Lower lobe of right lung (tissue), 2 donors: ENCODE data around the gene OSBPL9. TPM values are rescaled to one million over a fixed set of nuclear protein-coding genes. Genes with fewer than 3 reads are reported as not detected.

ENCODE experiments used
- ATAC-seq, 2 donors: fragments of 200-7000 bp; cut with Tn5 transposase; one replicate each; pipeline ENCODE4 v1.9.1; 2020 to 2022; ENCODE audit warnings: mild to moderate bottlenecking in 2 of 2, moderate library complexity in 2 of 2
- DNase-seq: peaks from one replicate; pipeline ENCODE4 v3.0.0-alpha.2; 2020
- H3K27ac ChIP-seq: fragments of 200-600 bp; one replicate; pipeline ENCODE4 v1.8.0; 2022
- H3K27me3 ChIP-seq: fragments of 200-600 bp; one replicate; pipeline ENCODE4 v1.8.0; 2022; ENCODE audit warnings: low read depth
- H3K36me3 ChIP-seq: fragments of 200-600 bp; one replicate; pipeline ENCODE4 v1.8.0; 2022; ENCODE audit warnings: mild to moderate bottlenecking
- H3K4me1 ChIP-seq: fragments of 200-600 bp; one replicate; pipeline ENCODE4 v1.8.0; 2022
- H3K4me3 ChIP-seq: fragments of 200-600 bp; one replicate; pipeline ENCODE4 v1.8.0; 2022; ENCODE audit warnings: mild to moderate bottlenecking
- H3K9me3 ChIP-seq: fragments of 200-600 bp; one replicate; pipeline ENCODE4 v1.8.0; 2022
- CTCF ChIP-seq: fragments of 200-600 bp; IDR thresholded peaks from one replicate; pipeline ENCODE4 v1.8.0; 2022; ENCODE audit warnings: antibody characterized with exemption, mild to moderate bottlenecking
- intact Hi-C: fragments of 100-400 bp; cut with DNase I; formaldehyde crosslinking; loops from one replicate; pipeline ENCODE4 v1.11.0; 2022
- total RNA-seq: library from RNA; stranded (reverse); fragmentation: NEBNext Ultra II Directional; extraction: Animal tissue kit (Norgen Biotek cat#: 25700); gene quantifications from one replicate; pipeline ENCODE4 v1.2.1, GENCODE V29; 2021
- donor health status: DM: no; HTN: yes; CAD: no; lungs with severe emphysema.

OSBPL9 gene
- total RNA-seq, 1 donor from 2014 or later, result 65.4 TPM

DNA sequence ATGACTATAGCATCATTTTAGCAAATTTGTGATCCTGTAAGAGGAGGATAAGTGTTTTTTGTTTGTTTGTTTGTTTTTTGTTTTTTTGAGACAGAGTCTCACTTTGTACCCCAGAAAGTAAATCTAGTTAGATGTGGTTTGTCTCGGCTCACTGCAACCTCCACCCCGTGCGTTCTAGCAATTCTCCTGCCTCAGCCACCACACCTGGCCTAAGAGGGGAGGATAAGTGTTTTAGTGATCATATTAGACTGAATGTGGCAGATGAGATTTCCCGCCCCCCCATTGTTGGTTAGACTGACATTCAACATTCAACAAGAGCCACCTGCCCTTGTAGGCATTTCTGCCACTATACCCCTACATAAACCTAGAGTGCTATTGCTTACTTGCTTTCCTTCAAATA is 98.5 kb downstream of the OSBPL9 start:
- ATAC-seq (no peak), DNase-seq (no peak)
- H3K4me3 ChIP-seq, result no peak overlapping the region
- H3K4me1 ChIP-seq, result no peaks in the 10 kb centered on the region
- no peak overlapping the region for H3K27ac ChIP-seq
- no peaks in the 10 kb centered on the region for H3K9me3 ChIP-seq
- H3K27me3 ChIP-seq, result no peaks in the 10 kb centered on the region
- H3K36me3 ChIP-seq, result no peaks in the 10 kb centered on the region
- intact Hi-C loops, result no loop called here
- no peak for TF ChIP-seq CTCF

GRCh38 chr1:51716746-51717145 is 99.9 kb downstream of the OSBPL9 start:
- no peak for DNase-seq
- no peaks in the 10 kb centered on the region for H3K27me3 ChIP-seq
- TF ChIP-seq CTCF, result no peak
- H3K4me1 ChIP-seq, result no peaks in the 10 kb centered on the region
- H3K4me3 ChIP-seq, result no peak overlapping the region
- intact Hi-C loops, result no loop called here
- no peaks in the 10 kb centered on the region for H3K36me3 ChIP-seq
- H3K27ac ChIP-seq, result no peak overlapping the region
- ATAC-seq, result no peak
- H3K9me3 ChIP-seq, result no peaks in the 10 kb centered on the region

- H3K27me3 ChIP-seq, result no peaks in the 10 kb centered on the region
- no peak for TF ChIP-seq CTCF
Observed at GRCh38 chr1:51717842-51718241, 101.0 kb downstream of the OSBPL9 start.

GRCh38 chr1:51719146-51719545 is 102.3 kb downstream of the OSBPL9 start:
- H3K9me3 ChIP-seq, result no peaks in the 10 kb centered on the region
- no peak for TF ChIP-seq CTCF
- no peaks in the 10 kb centered on the region for H3K27me3 ChIP-seq
- intact Hi-C loops, result no loop called here
- H3K4me3 ChIP-seq, result no peak overlapping the region
- no peaks in the 10 kb centered on the region for H3K4me1 ChIP-seq
- DNase-seq (no peak), ATAC-seq (no peak)
- no peaks in the 10 kb centered on the region for H3K36me3 ChIP-seq
- H3K27ac ChIP-seq, result no peak overlapping the region

More at GRCh38 chr1:51717842-51718241, 101.0 kb downstream of the OSBPL9 start:
- Histone ChIP-seq H3K36me3 (no peaks in the 10 kb centered on the region), H3K9me3 (no peaks in the 10 kb centered on the region), H3K4me3 (no peak overlapping the region), H3K4me1 (no peaks in the 10 kb centered on the region), H3K27ac (no peak overlapping the region)
- no peak for ATAC-seq
- intact Hi-C loops, result no loop called here
- no peak for DNase-seq

GRCh38 chr1:51724797-51725196 is 107.9 kb downstream of the OSBPL9 start:
- intact Hi-C loops, result no loop called here
- DNase-seq, result no peak
- H3K4me1 ChIP-seq, result peaks cover 9% of the 10 kb centered on the region
- TF ChIP-seq CTCF, result no peak
- H3K27ac ChIP-seq, result no peak overlapping the region
- no peaks in the 10 kb centered on the region for H3K9me3 ChIP-seq
- no peaks in the 10 kb centered on the region for H3K27me3 ChIP-seq
- H3K36me3 ChIP-seq, result no peaks in the 10 kb centered on the region
- H3K4me3 ChIP-seq, result no peak overlapping the region
- no peak for ATAC-seq

DNA sequence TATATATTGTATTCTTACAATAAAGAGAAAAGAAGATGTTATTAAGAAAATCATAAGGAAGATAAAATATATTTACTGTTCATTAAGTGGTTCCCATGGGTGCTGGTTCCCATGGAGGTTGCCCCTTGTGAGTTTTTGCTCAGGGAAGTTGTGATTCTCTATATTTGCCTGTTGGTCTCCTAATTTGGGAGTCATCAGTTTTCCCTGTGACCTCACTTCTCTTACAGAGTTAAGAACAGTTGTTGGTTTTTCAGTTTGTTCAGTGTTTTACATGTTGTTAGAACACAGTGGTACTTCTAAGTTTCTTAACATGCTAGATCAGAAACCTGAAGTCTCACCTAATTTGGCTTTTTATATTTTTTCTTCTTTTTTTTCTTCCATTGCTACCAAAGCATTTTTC is 109.2 kb downstream of the OSBPL9 start:
- H3K9me3 ChIP-seq, result no peaks in the 10 kb centered on the region
- ATAC-seq (no peak), DNase-seq (no peak)
- no peak overlapping the region for H3K27ac ChIP-seq
- no peaks in the 10 kb centered on the region for H3K27me3 ChIP-seq
- TF ChIP-seq CTCF, result no peak
- H3K4me1 ChIP-seq, result peaks cover 13% of the 10 kb centered on the region
- intact Hi-C loops, result no loop called here
- no peaks in the 10 kb centered on the region for H3K36me3 ChIP-seq
- no peak overlapping the region for H3K4me3 ChIP-seq
